Measurements from ENCODE around the gene ADRB1. TPM values are rescaled to one million over a fixed set of nuclear protein-coding genes. Genes with fewer than 3 reads are reported as not detected.

The ADRB1 gene
- total RNA-seq, 2 experiments from 2014 or later, result 0.08 to 0.11 TPM

DNA sequence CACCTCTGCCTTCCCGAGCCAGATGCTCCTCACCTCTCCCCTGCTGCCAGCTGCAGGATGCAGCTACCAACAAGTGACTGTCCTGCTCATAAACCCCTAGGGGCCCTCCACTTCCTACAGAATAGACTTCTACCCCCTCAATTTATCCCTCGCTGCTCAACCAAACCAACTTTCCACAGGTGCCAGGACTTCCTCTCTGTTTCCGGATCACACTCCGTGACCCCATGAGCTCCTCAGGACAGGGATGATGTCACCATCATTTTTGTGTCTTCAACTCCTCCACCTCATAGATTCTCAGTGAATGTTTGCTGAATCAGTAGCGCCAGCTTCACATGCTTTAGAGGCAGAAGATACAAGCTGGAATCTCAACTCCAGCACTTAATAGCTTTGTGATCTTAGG lies 25.8 kb upstream of the ADRB1 start:
- intact Hi-C loops (cut with DNase I, micrococcal nuclease), result no loop called here
- H3K27me3 ChIP-seq (ENCODE audit: control insufficient read depth in 1 of 2, insufficient read depth in 2 of 2, low read length in 2 of 2), result peaks cover 0 to 5% of the 10 kb centered on the region in 2 experiments
- no peaks in the 10 kb centered on the region for H3K4me1 Mint-ChIP-seq (ENCODE audit: low read depth)
- H3K4me1 ChIP-seq (ENCODE audit: insufficient read depth, low read length), result no peaks in the 10 kb centered on the region
- POLR2A ChIA-PET, result no interaction called here
- no peak overlapping the region for H3K27ac Mint-ChIP-seq
- H3K9me3 ChIP-seq (ENCODE audit: control insufficient read depth in 1 of 2, insufficient read depth in 1 of 2, low read length in 2 of 2), result no peaks in the 10 kb centered on the region
- TF ChIP-seq, protein P1, sequence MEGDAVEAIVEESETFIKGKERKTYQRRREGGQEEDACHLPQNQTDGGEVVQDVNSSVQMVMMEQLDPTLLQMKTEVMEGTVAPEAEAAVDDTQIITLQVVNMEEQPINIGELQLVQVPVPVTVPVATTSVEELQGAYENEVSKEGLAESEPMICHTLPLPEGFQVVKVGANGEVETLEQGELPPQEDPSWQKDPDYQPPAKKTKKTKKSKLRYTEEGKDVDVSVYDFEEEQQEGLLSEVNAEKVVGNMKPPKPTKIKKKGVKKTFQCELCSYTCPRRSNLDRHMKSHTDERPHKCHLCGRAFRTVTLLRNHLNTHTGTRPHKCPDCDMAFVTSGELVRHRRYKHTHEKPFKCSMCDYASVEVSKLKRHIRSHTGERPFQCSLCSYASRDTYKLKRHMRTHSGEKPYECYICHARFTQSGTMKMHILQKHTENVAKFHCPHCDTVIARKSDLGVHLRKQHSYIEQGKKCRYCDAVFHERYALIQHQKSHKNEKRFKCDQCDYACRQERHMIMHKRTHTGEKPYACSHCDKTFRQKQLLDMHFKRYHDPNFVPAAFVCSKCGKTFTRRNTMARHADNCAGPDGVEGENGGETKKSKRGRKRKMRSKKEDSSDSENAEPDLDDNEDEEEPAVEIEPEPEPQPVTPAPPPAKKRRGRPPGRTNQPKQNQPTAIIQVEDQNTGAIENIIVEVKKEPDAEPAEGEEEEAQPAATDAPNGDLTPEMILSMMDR (IDR thresholded peaks at IDR 0.05), result no peak
- H3K36me3 Mint-ChIP-seq (ENCODE audit: low read depth), result no peaks in the 10 kb centered on the region
- no peak overlapping the region for H3K4me3 ChIP-seq (ENCODE audit: low read length)
- H3K27ac ChIP-seq (ENCODE audit: low read depth in 1 of 2, low read length in 2 of 2), result no peak overlapping the region
- CTCF ChIA-PET, result no interaction called here
- ATAC-seq (ENCODE audit: poor library complexity), result no peak
- no peaks in the 10 kb centered on the region for H3K36me3 ChIP-seq (ENCODE audit: insufficient read depth, low read length)
- peaks cover 3% of the 10 kb centered on the region for H3K9me3 Mint-ChIP-seq
- no peak overlapping the region for H3K4me3 Mint-ChIP-seq
- DNase-seq, result no peak
- H3K27me3 Mint-ChIP-seq, result peaks cover 5% of the 10 kb centered on the region

DNA sequence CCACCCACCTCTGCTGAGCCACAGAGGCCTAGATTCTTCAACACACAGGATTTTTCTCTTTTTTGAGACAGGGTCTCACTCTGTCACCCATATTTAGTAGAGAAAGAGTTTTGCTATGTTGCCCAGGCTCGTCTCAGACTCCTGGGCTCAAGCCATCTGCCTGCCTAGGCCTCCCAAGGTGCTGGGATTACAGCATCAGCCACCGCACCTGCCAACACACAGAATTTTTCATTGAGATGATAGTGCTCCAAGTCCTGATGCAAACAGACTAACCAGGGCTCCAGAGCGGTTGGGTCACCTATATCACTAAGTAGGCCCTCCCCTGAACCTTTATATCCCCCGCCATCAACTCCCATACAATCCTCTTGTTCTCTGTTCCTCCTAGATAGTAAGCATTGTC lies 24.4 kb upstream of the ADRB1 start:
- ChIA-PET POLR2A (no interaction called here), CTCF (no interaction called here)
- Histone ChIP-seq H3K36me3 (ENCODE audit: insufficient read depth, low read length) (no peaks in the 10 kb centered on the region), H3K9me3 (ENCODE audit: control insufficient read depth in 1 of 2, insufficient read depth in 1 of 2, low read length in 2 of 2) (no peaks in the 10 kb centered on the region), H3K27me3 (ENCODE audit: control insufficient read depth in 1 of 2, insufficient read depth in 2 of 2, low read length in 2 of 2) (peaks cover 0 to 5% of the 10 kb centered on the region in 2 experiments), H3K4me1 (ENCODE audit: insufficient read depth, low read length) (no peaks in the 10 kb centered on the region), H3K4me3 (ENCODE audit: low read length) (no peak overlapping the region), H3K27ac (ENCODE audit: low read depth in 1 of 2, low read length in 2 of 2) (no peak overlapping the region)
- intact Hi-C loops (cut with DNase I, micrococcal nuclease), result no loop called here
- TF ChIP-seq, protein P1 (IDR thresholded peaks at IDR 0.05), result no peak
- Mint-ChIP-seq H3K36me3 (ENCODE audit: low read depth) (no peaks in the 10 kb centered on the region), H3K4me1 (ENCODE audit: low read depth) (no peaks in the 10 kb centered on the region), H3K27me3 (peaks cover 5% of the 10 kb centered on the region), H3K27ac (no peak overlapping the region), H3K4me3 (no peak overlapping the region), H3K9me3 (peaks cover 3% of the 10 kb centered on the region)
- DNase-seq (no peak), ATAC-seq (ENCODE audit: poor library complexity) (no peak)

DNA sequence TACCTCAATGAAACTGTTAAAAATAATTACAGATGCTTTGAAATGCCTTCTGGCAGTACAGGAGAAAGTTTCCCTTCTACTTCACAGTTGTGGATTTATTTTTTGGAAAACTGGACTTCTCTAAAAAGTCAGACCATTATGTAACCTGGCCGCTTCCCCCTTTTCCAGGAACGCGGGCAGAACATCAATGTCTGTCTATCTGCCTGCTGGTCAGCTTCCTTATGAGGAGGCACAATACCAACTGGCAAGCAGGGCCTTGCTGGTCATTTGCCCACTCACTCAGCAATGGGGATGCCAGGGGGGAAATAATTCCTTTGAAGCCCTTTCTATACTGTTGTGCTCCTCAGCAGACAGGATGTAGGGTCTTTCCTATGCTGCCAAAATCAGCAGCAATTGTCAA lies 22.5 kb upstream of the ADRB1 start:
- H3K9me3 ChIP-seq (ENCODE audit: control insufficient read depth in 1 of 2, insufficient read depth in 1 of 2, low read length in 2 of 2), result no peaks in the 10 kb centered on the region
- peaks cover 0 to 5% of the 10 kb centered on the region in 2 experiments for H3K27me3 ChIP-seq (ENCODE audit: control insufficient read depth in 1 of 2, insufficient read depth in 2 of 2, low read length in 2 of 2)
- peaks cover 11% of the 10 kb centered on the region for H3K27me3 Mint-ChIP-seq
- ChIA-PET POLR2A (no interaction called here), CTCF (no interaction called here)
- H3K9me3 Mint-ChIP-seq, result no peaks in the 10 kb centered on the region
- no peak overlapping the region for H3K27ac Mint-ChIP-seq
- ATAC-seq (ENCODE audit: poor library complexity) (no peak), DNase-seq (no peak)
- peaks cover 8% of the 10 kb centered on the region for H3K4me1 ChIP-seq (ENCODE audit: insufficient read depth, low read length)
- no peak overlapping the region for H3K27ac ChIP-seq (ENCODE audit: low read depth in 1 of 2, low read length in 2 of 2)
- no peaks in the 10 kb centered on the region for H3K36me3 Mint-ChIP-seq (ENCODE audit: low read depth)
- TF ChIP-seq, protein P1 (IDR thresholded peaks at IDR 0.05), result no peak
- H3K4me3 ChIP-seq (ENCODE audit: low read length), result no peak overlapping the region
- H3K4me3 Mint-ChIP-seq, result no peak overlapping the region
- no peaks in the 10 kb centered on the region for H3K36me3 ChIP-seq (ENCODE audit: insufficient read depth, low read length)
- intact Hi-C loops (cut with DNase I, micrococcal nuclease), result no loop called here
- H3K4me1 Mint-ChIP-seq (ENCODE audit: low read depth), result peaks cover 15% of the 10 kb centered on the region

Measured in CD4-positive, alpha-beta T cell (primary cell).